Measurements from ENCODE around the gene PRRT3.
"Not testable (repeated sequence)": the region's sequence is repeated elsewhere in the genome, so short reads cannot be mapped to it uniquely, and the experiment has no call there.

The PRRT3 gene

GRCh38 chr3:9947025-9947995 is 4.9 kb downstream of the PRRT3 start:
- peak; percentile 71 to 79 for DNase-seq

GRCh38 chr3:9946112-9947024 is 5.8 kb downstream of the PRRT3 start:
- peak; percentile 65 to 93 for DNase-seq

- DNase-seq = no peak
Observed at GRCh38 chr3:9945358-9945757, 6.8 kb downstream of the PRRT3 start.

- DNase-seq = no peak
Observed at GRCh38 chr3:9944271-9944670, 7.9 kb downstream of the PRRT3 start.

GRCh38 chr3:9942934-9943690 is 9.1 kb downstream of the PRRT3 start:
- no peak for DNase-seq

- DNase-seq = no peak
Observed at GRCh38 chr3:9942164-9942563, 10.0 kb downstream of the PRRT3 start.

GRCh38 chr3:9940746-9941145 is 11.5 kb downstream of the PRRT3 start:
- DNase-seq = no peak

- not testable (repeated sequence) for DNase-seq
Observed at GRCh38 chr3:9939906-9940305, 12.3 kb downstream of the PRRT3 start.

- no peak for DNase-seq
Observed at GRCh38 chr3:9938966-9939365, 13.2 kb downstream of the PRRT3 start.

GRCh38 chr3:9937486-9938238 is 14.5 kb downstream of the PRRT3 start:
- no peak for DNase-seq

- no peak for DNase-seq
Observed at GRCh38 chr3:9935966-9936510, 16.2 kb downstream of the PRRT3 start.

GRCh38 chr3:9934993-9935392 is 17.2 kb downstream of the PRRT3 start:
- DNase-seq = no peak

- no peak for DNase-seq
Observed at GRCh38 chr3:9934235-9934621, 18.0 kb downstream of the PRRT3 start.

- peak; percentile 87 to 93 for DNase-seq
Observed at GRCh38 chr3:9933561-9934234, 18.5 kb downstream of the PRRT3 start, which contains the start of gene CRELD1. TSS of gene CRELD1 (plus strand) at chr3:9933834. CDS start at chr3:9934439, 605 bp downstream.

GRCh38 chr3:9932843-9933560 is 19.2 kb downstream of the PRRT3 start:
- DNase-seq = peak; percentile 58 to 84

GRCh38 chr3:9932535-9932842 is 19.7 kb downstream of the PRRT3 start:
- no peak for DNase-seq

- DNase-seq = no peak
Observed at GRCh38 chr3:9930804-9931418, 21.3 kb downstream of the PRRT3 start.

GRCh38 chr3:9928158-9928557 is 24.1 kb downstream of the PRRT3 start:
- no peak for DNase-seq

GRCh38 chr3:9918261-9919038 is 33.8 kb downstream of the PRRT3 start:
- no peak for DNase-seq

All from SHP77 (cell line).